ENCODE results near the gene EML2. TPM values are rescaled to one million over a fixed set of nuclear protein-coding genes. Genes with fewer than 3 reads are reported as not detected.

Gene EML2
- total and polyA plus RNA-seq, 4 donors: 37.6 to 135 (median 99.7) TPM

DNA sequence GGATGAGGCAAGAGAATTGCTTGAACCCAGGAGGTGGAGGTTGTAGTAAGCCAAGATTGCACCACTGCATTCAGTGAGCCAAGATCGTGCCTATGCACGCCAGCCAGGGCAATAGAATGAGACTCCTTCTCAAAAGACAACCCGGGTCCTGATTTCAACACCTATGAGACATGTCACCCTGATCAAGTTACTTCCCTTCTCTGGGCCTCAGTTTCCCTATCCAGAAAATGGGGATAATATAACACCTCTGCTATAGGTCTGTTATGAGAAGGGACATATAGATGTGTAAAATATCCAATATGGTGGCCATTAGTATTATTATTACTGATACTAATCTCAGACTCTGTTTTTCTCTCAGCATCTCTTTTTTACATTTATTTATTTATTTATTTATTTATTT, 15.9 kb upstream of the EML2 start:
- Histone ChIP-seq H3K36me3 (ENCODE audit: control insufficient read depth, insufficient read depth, low read length) (no peaks in the 10 kb centered on the region), H3K9me3 (ENCODE audit: control insufficient read depth, insufficient read depth, low read length) (no peaks in the 10 kb centered on the region), H3K4me3 (ENCODE audit: low read depth, low read length) (no peak overlapping the region), H3K27ac (ENCODE audit: low read depth, low read length) (no peak overlapping the region), H3K27me3 (ENCODE audit: control insufficient read depth, insufficient read depth, low read length) (peaks cover 3% of the 10 kb centered on the region), H3K4me1 (ENCODE audit: control insufficient read depth, insufficient read depth, low read length) (peaks cover 5% of the 10 kb centered on the region)
- no peak for DNase-seq (ENCODE audit: low read depth in 4 of 6, low spot score in 6 of 6)
- no CpG with 5 or more reads among the region's 3 CpGs for WGBS (ENCODE audit: insufficient coverage)

DNA sequence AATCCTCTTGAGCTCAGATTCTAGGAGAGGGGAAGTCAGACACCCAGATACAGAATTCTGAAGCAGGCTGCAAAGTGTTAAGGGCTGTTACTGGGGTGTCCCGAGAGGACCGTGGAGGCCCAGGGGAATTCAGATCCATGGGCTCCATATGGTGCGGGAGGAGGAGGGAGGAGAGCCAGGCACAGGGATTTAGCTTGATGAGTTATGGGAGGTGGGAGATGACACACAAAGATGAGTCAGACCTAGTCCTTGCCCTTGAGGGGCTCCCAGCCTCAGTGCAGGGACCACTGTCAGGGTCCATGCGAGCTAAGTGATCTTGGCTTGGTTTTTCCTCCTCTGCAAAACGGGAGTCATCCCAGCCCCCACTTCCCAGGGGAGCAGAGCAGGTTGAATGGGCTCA, 14.4 kb upstream of the EML2 start:
- no peaks in the 10 kb centered on the region for H3K36me3 ChIP-seq (ENCODE audit: control insufficient read depth, insufficient read depth, low read length)
- H3K4me3 ChIP-seq (ENCODE audit: low read depth, low read length): no peak overlapping the region
- H3K27me3 ChIP-seq (ENCODE audit: control insufficient read depth, insufficient read depth, low read length): no peaks in the 10 kb centered on the region
- H3K9me3 ChIP-seq (ENCODE audit: control insufficient read depth, insufficient read depth, low read length): no peaks in the 10 kb centered on the region
- H3K4me1 ChIP-seq (ENCODE audit: control insufficient read depth, insufficient read depth, low read length): peaks cover 5% of the 10 kb centered on the region
- DNase-seq (ENCODE audit: low read depth in 4 of 6, low spot score in 6 of 6): peak in 1 of 6 donors; percentile 32
- WGBS (ENCODE audit: insufficient coverage): 68% methylated on average over 4 of the region's 5 CpGs
- H3K27ac ChIP-seq (ENCODE audit: low read depth, low read length): no peak overlapping the region

- WGBS (ENCODE audit: insufficient coverage): 73% methylated on average over 2 of the region's 3 CpGs
Observed at GRCh38 chr19:45650722-45651121, 11.5 kb upstream of the EML2 start.

GRCh38 chr19:45646345-45646698, 7.1 kb upstream of the EML2 start:
- WGBS (ENCODE audit: insufficient coverage): 29% methylated on average over 6 of the region's 9 CpGs
- Histone ChIP-seq H3K4me1 (ENCODE audit: control insufficient read depth, insufficient read depth, low read length) (peaks cover 50% of the 10 kb centered on the region), H3K27ac (ENCODE audit: low read depth, low read length) (no peak overlapping the region), H3K4me3 (ENCODE audit: low read depth, low read length) (peak overlapping the region; percentile 45), H3K9me3 (ENCODE audit: control insufficient read depth, insufficient read depth, low read length) (no peaks in the 10 kb centered on the region), H3K36me3 (ENCODE audit: control insufficient read depth, insufficient read depth, low read length) (peaks cover 10% of the 10 kb centered on the region), H3K27me3 (ENCODE audit: control insufficient read depth, insufficient read depth, low read length) (peaks cover 2% of the 10 kb centered on the region)
- no peak for DNase-seq (ENCODE audit: low read depth in 4 of 6, low spot score in 6 of 6)

More at GRCh38 chr19:45650722-45651121, 11.5 kb upstream of the EML2 start:
- no peak for DNase-seq (ENCODE audit: low read depth in 4 of 6, low spot score in 6 of 6)
- Histone ChIP-seq H3K4me1 (ENCODE audit: control insufficient read depth, insufficient read depth, low read length) (peaks cover 7% of the 10 kb centered on the region), H3K27me3 (ENCODE audit: control insufficient read depth, insufficient read depth, low read length) (no peaks in the 10 kb centered on the region), H3K4me3 (ENCODE audit: low read depth, low read length) (no peak overlapping the region), H3K9me3 (ENCODE audit: control insufficient read depth, insufficient read depth, low read length) (no peaks in the 10 kb centered on the region), H3K27ac (ENCODE audit: low read depth, low read length) (no peak overlapping the region), H3K36me3 (ENCODE audit: control insufficient read depth, insufficient read depth, low read length) (no peaks in the 10 kb centered on the region)

DNA sequence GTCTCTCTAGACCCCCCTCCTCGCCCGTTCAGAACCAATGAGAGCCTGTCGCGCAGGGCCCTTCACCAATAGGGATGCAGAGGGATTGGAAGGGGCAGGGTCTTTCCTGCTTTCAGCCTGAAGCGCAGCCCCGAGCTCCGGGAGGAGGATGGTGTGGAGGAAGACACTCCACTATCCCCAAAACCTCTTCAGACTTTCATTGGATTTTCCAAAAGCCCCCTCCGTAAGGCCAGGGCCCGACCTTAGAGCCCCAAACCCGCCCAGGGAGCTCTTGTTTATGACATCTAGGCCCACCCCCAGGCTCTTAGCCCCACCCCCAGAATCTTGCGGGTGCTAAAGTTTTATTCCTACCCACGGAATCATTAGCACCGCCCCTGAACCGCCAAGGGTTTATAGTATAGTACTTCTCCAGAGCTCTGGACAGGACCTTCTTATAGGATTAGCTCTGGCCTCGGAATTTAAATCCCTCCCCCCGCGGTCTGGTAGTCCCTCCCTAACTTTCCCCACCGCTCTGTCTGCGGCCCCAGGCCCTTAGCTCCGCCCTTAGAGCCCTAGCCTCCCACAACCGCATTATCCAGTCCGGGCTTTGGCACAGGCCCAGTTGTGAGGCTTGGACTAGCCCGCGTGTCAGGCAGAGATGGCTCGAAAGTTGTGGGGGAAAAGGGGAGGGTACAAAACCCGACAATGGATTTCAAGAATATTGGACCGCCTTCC, 6.6 kb upstream of the EML2 start:
- Histone ChIP-seq H3K27me3 (ENCODE audit: control insufficient read depth, insufficient read depth, low read length) (peaks cover 2% of the 10 kb centered on the region), H3K4me1 (ENCODE audit: control insufficient read depth, insufficient read depth, low read length) (peaks cover 54% of the 10 kb centered on the region), H3K9me3 (ENCODE audit: control insufficient read depth, insufficient read depth, low read length) (no peaks in the 10 kb centered on the region), H3K27ac (ENCODE audit: low read depth, low read length) (peak overlapping the region; percentile 69), H3K36me3 (ENCODE audit: control insufficient read depth, insufficient read depth, low read length) (peaks cover 13% of the 10 kb centered on the region), H3K4me3 (ENCODE audit: low read depth, low read length) (peak overlapping the region; percentile 45)
- WGBS (ENCODE audit: insufficient coverage): 0% methylated on average over 12 of the region's 27 CpGs
- DNase-seq (ENCODE audit: low read depth in 4 of 6, low spot score in 6 of 6): peak; percentile 84 to 99 (median 92)

GRCh38 chr19:45645068-45645630, 6.0 kb upstream of the EML2 start:
- DNase-seq (ENCODE audit: low read depth in 4 of 6, low spot score in 6 of 6): no peak
- Histone ChIP-seq H3K27me3 (ENCODE audit: control insufficient read depth, insufficient read depth, low read length) (peaks cover 2% of the 10 kb centered on the region), H3K4me1 (ENCODE audit: control insufficient read depth, insufficient read depth, low read length) (peaks cover 54% of the 10 kb centered on the region), H3K27ac (ENCODE audit: low read depth, low read length) (peak overlapping the region; percentile 69), H3K36me3 (ENCODE audit: control insufficient read depth, insufficient read depth, low read length) (peaks cover 19% of the 10 kb centered on the region), H3K4me3 (ENCODE audit: low read depth, low read length) (peak overlapping the region; percentile 45), H3K9me3 (ENCODE audit: control insufficient read depth, insufficient read depth, low read length) (no peaks in the 10 kb centered on the region)
- WGBS (ENCODE audit: insufficient coverage): 1% methylated on average over 32 of the region's 35 CpGs

DNA sequence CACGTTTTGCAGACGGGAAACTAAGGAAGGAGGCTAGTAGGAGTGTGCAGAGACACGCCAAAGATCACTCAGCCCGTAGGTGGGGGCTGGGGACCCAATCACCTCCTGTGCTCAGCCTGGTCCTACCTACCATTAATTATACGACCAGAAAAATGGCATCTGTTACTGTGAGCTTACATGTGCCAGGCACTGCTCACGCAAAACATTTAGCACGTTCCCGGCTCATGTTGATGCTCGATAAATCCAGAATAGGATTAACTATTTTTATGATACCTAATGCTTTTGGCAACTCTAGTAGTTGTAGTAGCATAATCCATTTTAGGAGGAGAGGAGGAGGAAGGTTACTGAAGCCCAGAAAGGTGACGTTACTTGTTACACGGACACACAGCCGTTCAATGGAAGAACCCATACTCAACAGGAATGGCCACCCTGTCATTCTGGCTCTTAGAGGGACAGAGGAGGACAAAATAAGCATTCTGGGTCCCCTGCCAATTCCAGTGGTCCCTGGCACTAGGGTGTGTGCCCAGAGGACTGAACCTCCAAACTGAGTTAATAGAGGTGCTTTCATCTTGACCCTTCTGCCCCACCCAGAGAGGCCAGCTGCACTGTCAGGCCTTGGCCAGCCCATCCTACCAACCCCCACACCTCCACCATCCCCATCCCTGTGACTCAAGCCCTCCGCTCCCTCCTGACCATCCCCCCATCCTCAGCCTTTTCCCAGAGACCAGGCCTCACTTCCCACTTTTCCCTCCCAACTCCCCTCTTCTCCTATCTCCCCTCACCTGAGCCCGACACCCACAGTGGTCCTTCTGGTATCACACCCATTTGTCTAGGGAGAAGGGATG, 5.0 kb upstream of the EML2 start:
- peaks cover 2% of the 10 kb centered on the region for H3K27me3 ChIP-seq (ENCODE audit: control insufficient read depth, insufficient read depth, low read length)
- peak in 1 of 6 donors; percentile 6 for DNase-seq (ENCODE audit: low read depth in 4 of 6, low spot score in 6 of 6)

DNA sequence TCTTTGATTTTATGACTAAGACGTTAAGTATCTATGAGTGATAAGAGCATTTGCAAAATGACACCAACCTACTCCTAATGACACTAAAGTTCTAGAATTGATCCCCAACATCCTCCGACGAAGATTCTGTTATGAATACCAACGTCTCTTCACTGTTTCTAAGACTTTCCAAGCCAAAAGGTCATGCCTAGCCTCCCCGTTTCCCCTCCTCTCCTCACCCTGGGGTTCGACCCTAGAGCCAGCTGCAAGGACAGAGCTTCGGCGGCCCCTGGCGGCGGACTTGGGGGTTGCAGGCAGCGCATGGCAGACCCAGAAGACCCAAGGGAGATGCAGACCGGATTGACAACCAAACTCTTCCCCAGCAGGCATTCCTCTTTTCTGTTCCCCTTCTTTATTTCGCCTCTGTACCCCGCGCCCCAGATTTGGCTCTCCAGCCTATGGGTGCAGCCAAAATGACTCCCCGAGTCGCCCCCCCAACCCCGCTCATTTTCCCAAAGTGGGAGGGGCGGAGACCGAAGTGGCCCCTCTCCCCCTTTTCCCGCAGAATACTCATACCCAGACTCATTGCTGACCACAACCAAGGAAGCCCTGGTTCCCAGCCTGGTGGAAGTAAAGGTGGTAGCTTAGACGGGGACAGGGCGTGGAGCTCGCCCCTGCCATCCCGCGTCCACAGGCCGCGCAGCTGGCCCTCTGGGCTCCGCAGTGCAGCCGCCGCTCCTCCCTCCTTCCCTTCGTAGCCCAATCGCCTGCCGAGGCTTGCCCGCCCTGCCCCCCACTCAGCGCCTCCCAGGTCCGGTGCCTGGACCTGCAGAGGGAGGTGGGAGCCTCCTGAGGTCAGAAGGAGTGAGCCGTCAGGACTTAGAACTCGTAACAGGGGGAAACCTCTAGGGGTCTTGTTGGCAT, 4.1 kb upstream of the EML2 start:
- H3K9me3 ChIP-seq (ENCODE audit: control insufficient read depth, insufficient read depth, low read length): no peaks in the 10 kb centered on the region
- H3K4me3 ChIP-seq (ENCODE audit: low read depth, low read length): peak overlapping the region; percentile 32
- 2% methylated on average over 30 of the region's 39 CpGs for WGBS (ENCODE audit: insufficient coverage)
- DNase-seq (ENCODE audit: low read depth in 4 of 6, low spot score in 6 of 6): peak; percentile 51 to 95 (median 73)
- peaks cover 2% of the 10 kb centered on the region for H3K27me3 ChIP-seq (ENCODE audit: control insufficient read depth, insufficient read depth, low read length)
- no peak overlapping the region for H3K27ac ChIP-seq (ENCODE audit: low read depth, low read length)
- peaks cover 63% of the 10 kb centered on the region for H3K4me1 ChIP-seq (ENCODE audit: control insufficient read depth, insufficient read depth, low read length)
- H3K36me3 ChIP-seq (ENCODE audit: control insufficient read depth, insufficient read depth, low read length): peaks cover 32% of the 10 kb centered on the region

More for the DNA sequence above, 5.0 kb upstream of the EML2 start:
- H3K36me3 ChIP-seq (ENCODE audit: control insufficient read depth, insufficient read depth, low read length): peaks cover 28% of the 10 kb centered on the region
- H3K27ac ChIP-seq (ENCODE audit: low read depth, low read length): peak overlapping the region; percentile 69
- peaks cover 55% of the 10 kb centered on the region for H3K4me1 ChIP-seq (ENCODE audit: control insufficient read depth, insufficient read depth, low read length)
- WGBS (ENCODE audit: insufficient coverage): 21% methylated on average over 6 of the region's 14 CpGs
- no peaks in the 10 kb centered on the region for H3K9me3 ChIP-seq (ENCODE audit: control insufficient read depth, insufficient read depth, low read length)
- H3K4me3 ChIP-seq (ENCODE audit: low read depth, low read length): peak overlapping the region; percentile 45

Measured in spinal cord (tissue), 10 donors.